NOMO-1 treated with DMSO at 0.1 percent for 48 hours (cell line): ENCODE measurements around the gene KIT.

Experiments used
- DNase-seq: peaks from one replicate; lab custom pipeline; 2025; ENCODE audit not compliant: unreplicated experiment; lab: John Stamatoyannopoulos, UW

Gene KIT

DNA sequence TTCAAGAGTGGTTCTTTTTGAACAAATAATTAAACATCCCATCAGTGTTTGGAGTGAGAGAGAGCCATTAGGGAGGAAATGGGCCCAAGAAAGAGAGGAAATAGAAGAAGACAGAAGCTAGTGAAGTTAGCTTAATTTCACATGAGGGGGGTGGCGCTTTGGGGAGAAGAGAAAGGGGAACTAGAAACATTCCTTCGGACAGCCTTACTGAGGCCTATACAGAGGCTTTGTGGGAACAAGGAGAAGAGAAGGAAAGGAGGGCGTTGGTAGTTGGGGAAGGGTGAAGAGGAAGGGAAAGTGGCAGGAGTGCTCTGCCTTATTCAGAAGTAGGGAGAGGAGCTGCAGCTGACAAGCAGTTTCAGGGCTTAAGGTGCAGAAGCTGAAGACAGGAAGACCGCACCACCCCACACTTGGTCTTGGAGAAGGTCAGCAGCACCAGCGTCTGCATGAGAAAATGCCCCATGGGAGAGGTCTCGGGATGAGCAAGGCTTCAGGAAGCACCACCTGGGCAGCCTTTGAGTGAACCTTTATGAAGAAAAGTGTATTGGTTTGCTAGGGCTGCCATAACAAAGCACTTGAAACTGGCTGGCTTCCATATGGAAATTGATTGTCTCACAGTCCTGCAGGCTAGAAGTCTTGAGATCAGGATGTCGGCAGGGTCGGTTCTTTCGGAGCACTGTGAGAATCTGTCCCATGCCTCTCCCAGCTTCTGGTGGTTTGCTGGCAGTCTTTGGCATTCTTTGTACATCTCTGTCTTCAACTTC lies 85.1 kb downstream of the KIT start:
- peak; percentile 70 for DNase-seq

DNA sequence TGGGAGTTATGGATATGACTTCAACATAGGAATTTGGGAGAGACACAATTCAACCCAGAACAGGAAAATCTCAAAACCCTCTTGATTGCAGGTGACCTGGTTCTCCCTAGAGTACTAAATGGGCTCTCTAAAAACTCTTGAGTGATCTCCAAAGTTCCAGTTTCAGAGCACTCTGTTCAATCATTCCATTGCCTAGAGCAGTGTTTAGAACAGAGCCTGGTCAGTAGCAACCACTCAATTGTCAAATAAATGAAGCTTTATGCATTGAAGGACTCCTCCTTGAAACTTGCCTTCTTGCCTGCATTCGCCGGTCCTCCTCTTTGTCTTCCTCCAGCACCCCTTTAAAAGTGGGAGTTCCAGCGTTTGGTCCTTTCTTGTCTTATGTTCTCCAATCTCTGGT lies 85.8 kb downstream of the KIT start:
- no peak for DNase-seq

DNA sequence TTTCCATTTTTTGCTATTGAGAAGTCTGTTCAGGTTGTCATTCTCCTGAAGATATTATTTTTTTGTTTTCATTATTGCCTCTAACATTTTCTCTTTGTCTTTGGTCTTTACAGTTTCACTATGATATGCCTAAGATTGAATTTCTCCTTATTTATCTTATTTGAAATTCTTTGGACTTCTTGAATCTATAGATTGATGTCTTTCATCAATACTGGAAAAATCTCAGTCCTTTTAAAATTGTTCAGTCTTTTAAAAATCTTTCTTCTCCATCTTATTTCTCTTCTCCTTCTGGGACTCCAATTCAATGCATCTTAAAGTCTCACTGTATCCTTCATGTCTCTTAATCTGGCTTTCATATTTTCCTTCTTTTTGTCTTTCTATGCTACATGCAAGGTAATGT lies 86.7 kb downstream of the KIT start:
- no peak for DNase-seq

DNA sequence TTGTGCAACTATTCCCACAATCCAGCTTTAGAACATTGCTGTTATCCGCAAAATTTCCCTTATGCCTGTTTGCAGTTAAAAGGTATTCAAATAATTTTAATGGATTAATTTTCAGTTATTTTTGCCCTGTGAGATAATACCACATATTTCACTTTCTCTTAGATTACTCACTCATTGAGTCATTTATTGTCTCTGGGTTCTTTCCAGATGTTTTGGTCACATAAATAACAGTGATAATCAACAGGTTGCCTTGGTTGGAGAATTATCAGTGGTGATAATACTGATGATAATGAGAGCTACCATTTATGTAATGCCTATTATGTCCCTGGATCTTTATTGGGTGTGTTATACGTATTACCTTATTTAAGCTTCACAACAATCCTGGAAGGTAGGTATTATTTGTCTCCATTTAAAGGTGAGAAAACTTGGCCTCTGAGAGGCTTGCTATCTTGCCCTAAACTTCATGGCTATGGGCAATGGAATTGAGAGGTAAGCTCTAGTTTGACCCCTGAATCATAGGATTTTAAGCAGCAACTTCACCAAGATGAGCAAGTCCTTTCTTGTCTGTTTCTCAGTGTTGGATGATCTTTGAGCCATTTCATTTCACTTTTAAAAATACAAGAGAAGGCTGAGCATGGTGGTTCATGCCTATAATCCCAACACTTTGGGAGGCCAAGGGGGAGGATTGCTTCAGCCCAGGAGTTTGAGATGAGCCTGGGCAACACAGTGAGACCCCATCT lies 87.4 kb downstream of the KIT start:
- DNase-seq: no peak

DNA sequence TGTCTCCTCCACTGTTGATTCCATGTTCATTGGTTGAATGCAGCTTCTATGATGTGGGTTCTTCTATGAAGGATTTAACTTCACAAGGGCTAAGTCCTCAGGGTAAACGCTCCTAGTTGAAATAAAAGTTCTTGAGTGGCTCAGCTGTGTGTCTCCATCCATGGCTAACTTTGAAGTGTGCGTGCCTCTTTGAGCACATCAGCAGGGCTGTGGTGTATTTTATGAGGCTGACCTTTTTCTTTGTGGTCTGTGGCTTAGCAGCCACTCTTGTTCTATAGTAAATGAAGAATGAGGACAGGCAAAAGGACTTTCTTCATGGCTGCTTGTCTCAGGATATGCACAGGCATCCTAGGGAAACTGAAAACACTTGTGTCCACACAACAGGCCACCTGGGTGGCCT lies 88.5 kb downstream of the KIT start:
- peak; percentile 70 for DNase-seq

DNA sequence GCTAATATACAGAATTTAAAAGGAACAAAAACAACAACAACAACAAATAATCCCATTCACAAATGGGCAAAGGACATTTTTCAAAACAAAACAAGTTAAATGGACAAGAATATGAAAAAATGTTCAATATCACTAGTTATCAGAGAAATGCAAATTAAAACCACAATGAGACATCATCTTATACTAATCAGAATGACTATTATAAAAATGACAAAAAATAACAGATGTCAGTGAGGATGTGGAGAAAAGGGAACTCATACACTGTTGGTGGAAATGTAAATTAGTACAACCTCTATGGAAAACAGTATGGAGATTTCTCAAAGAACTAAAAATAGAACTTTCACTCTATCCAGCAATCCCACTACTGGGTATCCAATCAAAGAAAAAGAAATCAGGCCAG lies 92.6 kb downstream of the KIT start:
- no peak for DNase-seq

DNA sequence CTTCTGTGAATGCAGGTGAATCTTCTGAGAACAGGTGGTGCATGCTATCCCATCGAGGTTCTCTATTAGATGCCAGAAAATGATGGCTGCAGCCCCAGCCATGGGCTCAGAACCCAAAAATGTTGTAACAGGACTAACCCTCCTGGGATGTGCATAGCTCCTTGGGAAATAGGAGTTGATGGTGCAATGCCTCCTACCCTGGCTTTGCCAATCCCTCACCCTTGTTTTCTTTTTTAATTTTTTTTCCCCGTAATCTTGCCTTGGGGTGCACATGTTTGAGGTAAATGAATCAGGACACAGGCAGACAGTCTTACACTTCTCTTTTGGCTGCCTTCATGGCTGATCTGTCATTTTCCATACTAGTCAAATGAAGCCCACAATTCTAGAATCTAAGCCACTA lies 96.6 kb downstream of the KIT start:
- no peak for DNase-seq

DNA sequence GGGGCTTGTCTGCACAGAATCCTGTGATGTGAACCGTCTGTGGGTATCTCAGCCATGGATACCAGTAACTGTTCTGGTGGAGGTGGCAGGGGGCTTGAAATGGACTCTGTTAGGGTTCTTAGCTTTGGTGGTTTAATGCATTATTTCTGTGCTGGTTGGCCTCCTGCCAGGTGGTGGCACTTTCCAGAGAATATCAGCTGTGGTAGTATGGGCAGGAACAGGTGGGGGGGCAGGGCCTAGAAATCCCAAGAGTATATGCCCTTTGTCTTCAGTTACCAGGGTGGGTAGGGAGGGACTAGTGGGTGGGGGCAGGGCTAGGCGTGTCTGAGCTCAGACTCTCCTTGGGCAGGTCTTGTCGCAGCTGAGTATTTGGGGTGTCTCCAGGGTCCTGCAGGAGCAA lies 106.7 kb downstream of the KIT start:
- no peak for DNase-seq

DNA sequence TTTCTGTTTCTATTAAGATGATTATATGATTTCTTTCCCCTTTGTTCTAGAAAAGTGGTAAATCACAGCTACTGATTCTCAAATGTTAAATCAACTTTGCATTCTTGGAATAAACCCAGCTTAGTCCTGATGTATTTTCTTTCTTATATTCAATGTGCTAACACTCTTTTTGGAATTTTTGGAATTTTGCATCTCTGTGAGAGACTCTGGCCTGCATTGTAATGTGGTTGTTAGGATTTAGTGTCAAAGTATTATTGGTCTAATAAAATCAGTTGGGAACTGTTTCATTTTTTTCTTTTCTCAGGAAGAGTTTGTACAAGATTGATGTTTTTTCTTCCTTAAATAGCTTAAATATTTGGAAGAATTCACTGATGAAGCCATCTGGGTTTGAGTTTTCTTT lies 109.6 kb downstream of the KIT start:
- DNase-seq: no peak

DNA sequence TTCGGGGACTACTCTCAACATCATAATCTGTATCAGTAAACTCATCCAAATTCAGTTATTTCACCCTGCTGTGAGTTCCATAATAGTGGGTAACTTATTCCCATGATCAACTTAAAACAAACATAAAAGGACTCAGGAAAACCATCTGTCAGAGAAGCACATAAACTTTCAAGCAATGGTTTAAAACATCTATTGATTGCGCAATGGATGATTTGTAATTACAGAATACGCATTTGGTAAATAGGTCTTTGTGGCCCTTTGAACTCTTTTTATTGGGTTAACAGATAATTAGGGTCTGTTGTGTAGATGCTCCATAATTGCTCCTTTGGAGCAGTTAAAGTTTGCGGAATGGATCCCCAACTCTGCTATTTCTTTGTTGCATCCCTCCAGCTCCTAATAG lies 115.3 kb downstream of the KIT start:
- DNase-seq: no peak

DNA sequence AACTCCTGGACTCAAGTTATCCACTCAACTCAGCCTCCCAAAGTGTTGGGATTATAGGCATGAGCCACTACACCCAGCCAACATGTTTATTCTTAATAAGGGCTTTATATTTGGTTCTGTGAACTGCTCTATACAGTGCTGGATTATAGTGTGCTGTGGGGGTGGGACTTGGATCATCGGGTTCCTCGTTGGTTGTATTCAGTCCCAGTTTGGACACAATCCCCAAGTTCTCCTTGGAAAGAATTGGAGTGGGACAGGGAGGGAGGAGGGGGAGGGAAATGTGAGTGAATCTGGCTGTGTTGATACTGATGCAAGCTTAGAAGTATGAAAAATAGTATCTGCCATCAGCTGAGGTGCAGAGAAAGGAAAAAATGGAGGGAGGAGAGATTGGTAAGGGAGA lies 121.3 kb downstream of the KIT start:
- no peak for DNase-seq

DNA sequence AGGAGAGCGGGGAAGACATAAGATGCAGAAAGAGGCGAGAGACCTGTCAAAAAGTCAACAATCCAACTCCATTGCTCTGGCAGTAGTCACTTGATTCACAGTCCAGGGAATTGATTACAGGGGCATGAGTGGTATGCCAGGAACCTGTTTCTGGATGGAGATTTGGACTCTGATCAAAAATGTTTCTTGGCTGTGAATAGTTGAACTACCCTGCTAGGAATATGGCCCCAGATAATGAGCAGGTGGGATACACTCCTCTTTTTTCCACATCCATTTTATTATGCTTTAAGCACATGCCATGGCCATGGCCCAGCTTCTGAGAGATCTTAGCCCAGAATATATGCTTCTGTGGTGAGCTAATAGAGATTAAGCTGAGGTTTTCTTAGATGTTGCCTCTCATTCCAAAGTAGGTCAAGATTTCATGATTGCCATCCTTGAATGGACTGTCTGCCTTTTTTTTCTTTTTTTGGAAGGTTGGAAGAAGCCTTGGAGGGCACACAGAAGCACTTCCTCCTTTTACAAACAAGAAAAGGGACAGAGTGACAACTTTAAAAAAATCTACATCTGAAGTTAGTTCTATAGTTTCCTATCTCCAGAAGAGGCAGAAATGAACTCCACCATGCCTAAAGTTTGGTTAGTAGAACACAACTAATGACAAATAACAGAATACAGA lies 121.9 kb downstream of the KIT start:
- DNase-seq: peak; percentile 56

DNA sequence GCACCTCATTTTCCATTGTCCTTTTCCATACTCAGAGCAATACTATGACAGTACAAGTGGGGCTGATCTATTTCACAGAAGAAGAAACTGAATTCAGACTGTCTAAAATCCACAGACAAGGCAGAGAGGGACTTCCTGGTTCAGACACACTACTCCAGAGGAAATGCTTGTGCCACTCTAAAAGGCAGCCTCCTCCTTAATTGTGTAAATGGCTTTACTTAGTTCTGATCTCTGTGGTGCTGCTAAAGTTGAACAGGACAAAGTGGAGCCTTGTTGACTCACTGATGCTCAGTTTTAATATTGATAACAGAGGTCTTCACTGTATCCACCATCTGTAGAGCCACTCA lies 122.4 kb downstream of the KIT start:
- peak; percentile 58 for DNase-seq

DNA sequence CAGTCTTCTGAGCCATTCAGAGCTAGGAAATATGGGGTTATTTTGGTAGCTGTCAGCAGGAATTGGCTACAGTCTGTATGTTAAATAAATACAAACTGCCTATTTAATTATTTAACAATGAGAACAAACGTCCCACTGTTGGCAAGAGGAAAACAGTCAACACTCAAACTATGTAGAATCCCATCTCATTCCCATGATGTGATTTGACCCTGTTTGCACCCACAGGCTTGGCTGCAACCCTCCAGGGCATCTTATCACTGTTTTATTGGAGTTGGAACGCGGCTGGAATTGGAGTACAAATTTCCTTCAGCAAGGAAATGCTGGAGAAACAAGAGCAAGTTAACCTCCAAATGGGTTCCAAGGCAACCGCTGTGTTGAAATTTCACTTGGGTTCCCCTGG lies 124.0 kb downstream of the KIT start:
- no peak for DNase-seq

DNA sequence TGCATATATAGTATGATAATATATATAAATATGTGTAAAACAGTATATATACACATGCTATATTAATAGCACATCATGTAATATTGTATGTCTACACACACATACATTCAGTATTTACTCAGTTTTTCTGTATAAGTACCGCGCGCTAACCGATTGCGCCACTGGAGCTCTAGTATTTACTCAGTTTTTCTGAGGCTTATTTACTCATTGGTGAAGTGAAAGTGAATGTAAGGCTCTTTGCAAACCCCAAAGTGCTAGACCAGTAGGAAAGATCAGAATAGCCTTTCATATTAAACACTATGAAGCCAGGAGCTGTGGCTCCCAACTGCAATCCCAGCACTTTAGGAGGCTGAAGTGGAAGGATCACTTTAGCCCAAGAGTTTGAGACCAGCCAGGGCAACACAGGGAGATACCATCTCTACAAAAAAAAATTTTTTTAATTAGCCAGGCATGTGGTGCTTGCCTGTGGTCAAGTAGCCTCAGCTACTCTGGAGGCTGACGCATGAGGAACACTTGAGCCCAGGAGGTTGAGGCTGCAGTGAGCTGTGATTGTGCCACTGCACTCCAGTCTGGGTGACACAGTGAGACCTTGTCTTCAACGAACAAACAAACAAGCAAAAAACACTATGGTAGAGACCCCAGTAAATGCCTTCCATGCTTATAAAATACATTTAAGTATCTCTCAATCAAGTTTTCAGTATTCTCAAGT lies 125.8 kb downstream of the KIT start:
- DNase-seq: peak; percentile 36

DNA sequence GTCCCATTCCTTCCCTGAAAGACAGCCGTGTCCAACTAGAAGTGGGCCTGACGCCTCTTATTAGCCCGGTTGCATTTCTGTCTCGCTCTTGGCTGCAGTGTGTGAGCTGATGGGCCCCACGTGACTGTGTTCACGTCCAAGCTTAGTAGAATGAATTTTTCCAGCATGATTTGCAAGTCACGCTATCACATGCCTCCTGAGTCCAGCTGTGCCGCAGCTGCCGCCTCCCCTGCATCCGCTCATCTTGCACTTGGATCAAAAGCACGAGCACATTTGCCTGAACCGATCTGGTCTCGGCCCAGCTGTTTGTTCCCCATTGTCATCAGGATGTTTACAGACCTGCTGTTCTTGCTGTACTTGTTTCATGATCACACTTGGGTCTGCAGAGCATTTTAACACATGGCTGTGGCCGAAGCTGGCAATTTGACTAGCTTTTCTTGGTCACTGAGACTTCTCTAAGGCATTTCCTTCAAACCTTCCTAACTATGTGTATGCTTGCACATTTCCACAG lies 126.5 kb downstream of the KIT start:
- no peak for DNase-seq
